ENCODE measurements around the gene OSER1.

DNA sequence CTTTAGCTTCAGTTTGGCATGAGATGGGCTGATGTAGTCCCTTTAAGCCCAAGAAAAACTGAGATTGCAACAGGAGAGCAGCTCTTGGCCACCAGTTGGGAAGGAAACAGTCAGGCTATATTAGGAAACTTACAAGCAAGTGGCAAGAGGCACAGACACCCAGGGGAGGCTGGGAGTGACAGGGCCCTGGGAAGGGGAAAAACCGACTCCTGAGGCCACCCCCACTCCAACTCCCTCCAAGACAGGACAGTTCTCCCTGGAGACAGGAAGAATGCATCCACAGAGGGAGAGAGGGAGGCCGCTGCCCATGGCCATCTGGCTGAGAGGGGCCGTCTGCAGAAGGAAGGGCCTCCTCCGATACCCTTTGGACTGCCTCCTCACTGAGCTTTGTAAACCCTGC, 44.1 kb downstream of the OSER1 start:
- TF ChIP-seq GATA2 (IDR thresholded peaks at IDR 0.05; ENCODE audit: low read depth, low read length) (no peak), GATA3 (IDR thresholded peaks at IDR 0.05; ENCODE audit: low read depth, low read length) (no peak)

Data from SH-SY5Y (cell line).